Posterior vena cava (tissue), 2 donors: ENCODE results near the gene SERP1. TPM values are rescaled to one million over a fixed set of nuclear protein-coding genes. Genes with fewer than 3 reads are reported as not detected.

ENCODE experiments used
- DNase-seq: peaks from one replicate; pipeline ENCODE4 v3.0.0-alpha.2; 2020; ENCODE audit warnings: low spot score
- intact Hi-C, 2 donors: fragments of 100-400 bp; cut with DNase I; formaldehyde crosslinking; loops; one replicate each; pipeline versions ENCODE4 v1.14.1 to v1.14.2; 2022 to 2023
- total RNA-seq, 2 donors: library from RNA; stranded (reverse); fragmentation: NEBNext Ultra II Directional; extraction: Animal tissue kit (Norgen Biotek cat#: 25700); gene quantifications; one replicate each; pipeline ENCODE4 v1.2.1, GENCODE V29; 2021
- donor health status: DM: yes; HTN: yes; CAD: no.
- donor health status: DM: yes; HTN: yes; CAD: no.

SERP1 gene
- total RNA-seq, 2 donors from 2014 or later, result 72.8 to 74.9 TPM

DNA sequence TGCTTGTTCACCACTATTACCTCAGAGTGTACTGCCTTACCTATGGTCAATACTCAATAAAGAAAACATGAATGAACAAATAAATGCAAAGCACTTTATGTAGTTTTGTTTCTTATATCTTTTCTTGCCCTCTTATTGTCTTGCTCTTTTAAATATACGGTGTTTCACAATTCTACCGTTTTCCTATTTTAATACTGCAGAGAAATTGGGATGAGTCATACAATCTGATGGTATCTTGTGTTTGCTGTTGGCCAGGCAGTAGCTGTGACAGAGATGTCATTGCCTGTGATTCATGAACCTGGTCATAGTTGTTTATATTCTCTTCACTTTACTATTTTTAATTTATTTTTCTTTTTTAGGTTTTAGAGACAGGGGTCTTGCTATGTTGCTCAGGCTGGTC is 48.3 kb downstream of the SERP1 start:
- intact Hi-C loops, result loop anchor here in 1 of 2 donors (5.0 to 10.0 kb wide), 2 partner anchors 276 to 533 kb away; no protein-coding TSS in a partner anchor
- DNase-seq, result no peak

DNA sequence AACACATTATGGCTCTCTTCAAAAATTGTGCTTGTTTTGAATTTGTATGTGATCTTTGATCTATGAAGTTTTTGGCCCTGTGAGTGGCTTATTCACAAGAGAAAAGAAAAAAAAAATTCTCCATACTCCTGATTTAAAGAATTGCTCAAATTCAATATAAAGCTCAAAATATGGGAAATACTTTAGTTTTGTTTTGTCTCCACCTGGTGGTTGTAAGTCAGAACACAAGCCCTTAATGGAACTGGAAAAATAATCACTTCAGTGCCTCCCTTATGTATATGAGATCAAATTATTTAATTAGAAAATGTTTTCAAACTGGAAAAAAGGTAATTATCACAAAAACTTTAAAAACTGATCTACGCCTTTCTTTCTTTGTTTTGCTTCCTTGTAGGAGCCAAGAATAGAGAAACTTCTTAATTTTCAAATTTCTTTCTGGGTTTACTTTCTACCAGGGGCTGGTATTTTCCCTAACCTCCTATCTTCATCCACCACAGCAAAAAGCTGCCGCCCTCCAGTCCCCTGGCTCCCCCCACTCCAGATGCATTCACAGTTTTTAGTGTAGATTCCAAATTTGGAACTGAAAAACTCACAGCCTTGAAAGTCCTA is 50.6 kb downstream of the SERP1 start:
- intact Hi-C loops, result loop anchor here in 1 of 2 donors (5.0 to 10.0 kb wide), 2 partner anchors 273 to 531 kb away; no protein-coding TSS in a partner anchor
- no peak for DNase-seq

DNA sequence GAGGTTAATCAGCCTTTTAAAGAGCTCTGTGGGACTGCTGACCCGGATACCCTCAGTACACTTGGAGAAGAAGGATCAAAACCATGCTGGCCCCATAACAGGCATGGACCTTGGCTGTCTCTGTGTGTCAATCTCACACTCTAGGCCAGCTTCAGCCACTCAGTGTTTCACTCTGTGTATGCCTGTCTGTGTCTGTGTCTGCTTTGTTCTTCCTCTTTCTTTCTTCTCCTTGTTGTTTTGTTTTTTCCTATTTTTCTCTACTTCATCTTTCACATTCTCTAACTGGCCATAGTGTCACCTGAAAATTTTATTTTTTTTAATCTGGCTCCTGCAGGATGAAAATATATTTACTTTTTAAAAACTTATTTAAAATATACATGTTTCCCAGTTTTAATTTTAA is 51.1 kb downstream of the SERP1 start:
- intact Hi-C loops, result loop anchor here in 1 of 2 donors (5.0 to 10.0 kb wide), 2 partner anchors 273 to 530 kb away; no protein-coding TSS in a partner anchor
- DNase-seq, result no peak

DNA sequence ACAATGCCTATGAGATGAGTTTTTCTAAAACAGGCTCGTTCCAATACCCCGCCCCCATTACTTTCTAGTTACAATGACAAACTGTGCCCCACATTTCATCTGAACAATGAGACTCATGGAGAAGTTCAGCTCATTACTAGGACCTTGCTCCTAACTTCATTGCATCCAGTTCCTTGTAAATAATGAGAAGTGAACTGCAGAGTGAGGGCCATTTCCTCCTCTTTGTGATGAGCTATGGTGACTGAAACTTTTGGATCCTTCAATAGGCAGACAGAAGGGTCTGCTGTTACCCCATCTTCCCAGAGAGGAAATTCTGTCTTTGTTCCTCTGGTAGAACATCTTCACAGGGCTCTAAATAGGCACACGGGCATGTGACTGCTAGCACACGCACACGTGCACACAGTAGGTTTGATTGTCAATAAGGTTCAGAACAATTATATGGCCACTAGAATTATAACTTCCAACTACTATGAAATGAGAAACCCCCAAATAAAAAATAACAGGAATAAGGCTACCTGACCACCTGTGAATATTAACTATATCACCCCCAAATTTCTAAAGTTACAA is 51.8 kb downstream of the SERP1 start:
- intact Hi-C loops, result loop anchor here in 1 of 2 donors (10.0 kb wide), 1 partner anchor 530 kb away; no protein-coding TSS in a partner anchor
- no peak for DNase-seq

Other genes starting within 250 kb of the SERP1 start
- 10 to 100 TPM; 41.8 to 68.1 TPM for gene TSC22D2, start 138.2 kb downstream of the SERP1 start, total RNA-seq
- 10 to 100 TPM; 73.1 to 75.5 TPM for gene EIF2A, start 291 bp upstream of the SERP1 start, total RNA-seq
- 100 to 1,000 TPM in 1 of 2 donors, 10 to 100 TPM in 1; 91.6 to 118 TPM for gene SELENOT, start 56.8 kb upstream of the SERP1 start, total RNA-seq
- not detected for gene ERICH6, start 157.4 kb upstream of the SERP1 start, total RNA-seq
- 10 to 100 TPM; 30.6 to 37.6 TPM for gene SIAH2, start 216.7 kb upstream of the SERP1 start, total RNA-seq